Activated T-helper 9 cell treated with anti-CD3 and anti-CD28 coated beads, Interleukin-2, amount 50 U/mL, for 16 hours (primary cell): ENCODE data around the gene CIDEA.

Experiments
- DNase-seq: peaks from one replicate; pipeline ENCODE4 v3.0.0-alpha.2; 2020; ENCODE audit warnings: low read depth

CIDEA gene

DNA sequence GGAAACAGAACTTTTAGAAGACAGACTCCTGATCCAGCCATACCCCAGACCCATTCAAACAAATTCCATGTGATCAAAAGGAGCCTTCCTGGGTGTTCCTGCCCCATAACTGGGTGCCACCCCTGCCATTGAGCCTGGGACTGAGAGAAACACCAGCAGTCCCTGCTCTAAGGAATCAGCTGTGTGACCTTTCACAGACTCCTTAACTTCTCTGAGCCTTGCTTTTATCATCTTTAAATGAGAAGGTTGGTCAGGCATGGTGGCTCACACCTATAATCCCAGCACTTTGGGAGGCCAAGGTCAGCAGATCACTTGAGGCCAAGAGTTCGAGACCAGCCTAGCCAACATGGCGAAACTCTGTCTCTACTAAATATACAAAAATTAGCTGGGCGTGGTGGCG is 20.6 kb downstream of the CIDEA start:
- no peak for DNase-seq

DNA sequence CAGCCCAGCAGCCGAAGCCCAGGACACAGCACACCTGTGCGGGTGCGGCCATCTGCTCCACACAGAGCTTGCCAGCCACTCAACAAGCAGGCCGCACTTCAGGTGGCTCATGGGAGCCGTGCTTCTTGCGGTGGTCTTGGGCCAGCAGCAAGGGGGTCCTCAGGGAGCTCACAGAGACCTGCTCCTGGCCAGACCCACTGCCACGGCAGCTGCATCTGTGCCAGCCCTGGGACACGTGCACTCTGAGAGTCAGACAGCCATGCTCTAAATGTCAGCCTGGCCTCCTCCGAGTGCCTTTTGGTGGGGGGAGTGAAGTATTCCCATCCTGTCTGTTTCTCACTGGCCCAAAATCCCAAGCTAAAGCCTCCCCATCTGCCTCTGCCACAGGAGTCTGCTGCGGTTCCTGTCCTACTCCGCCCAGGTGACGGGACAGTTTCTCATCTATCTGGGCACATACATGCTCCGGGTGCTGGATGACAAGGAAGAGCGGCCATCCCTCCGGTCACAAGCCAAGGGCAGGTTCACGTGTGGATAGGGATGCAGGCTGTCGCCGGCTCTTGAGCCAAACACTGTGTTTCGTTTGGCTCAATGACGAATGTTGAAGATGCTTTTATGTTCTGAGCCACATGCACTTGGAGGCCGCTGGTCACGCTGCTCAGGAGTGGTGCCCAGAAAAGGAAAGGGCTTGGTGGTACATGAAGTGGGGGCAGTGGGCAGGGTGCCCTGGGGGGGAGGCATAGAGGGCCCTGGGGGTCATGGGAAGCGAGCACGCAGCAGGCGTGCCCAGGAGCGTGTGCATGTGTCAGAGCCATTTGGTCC is 22.8 kb downstream of the CIDEA start:
- no peak for DNase-seq

DNA sequence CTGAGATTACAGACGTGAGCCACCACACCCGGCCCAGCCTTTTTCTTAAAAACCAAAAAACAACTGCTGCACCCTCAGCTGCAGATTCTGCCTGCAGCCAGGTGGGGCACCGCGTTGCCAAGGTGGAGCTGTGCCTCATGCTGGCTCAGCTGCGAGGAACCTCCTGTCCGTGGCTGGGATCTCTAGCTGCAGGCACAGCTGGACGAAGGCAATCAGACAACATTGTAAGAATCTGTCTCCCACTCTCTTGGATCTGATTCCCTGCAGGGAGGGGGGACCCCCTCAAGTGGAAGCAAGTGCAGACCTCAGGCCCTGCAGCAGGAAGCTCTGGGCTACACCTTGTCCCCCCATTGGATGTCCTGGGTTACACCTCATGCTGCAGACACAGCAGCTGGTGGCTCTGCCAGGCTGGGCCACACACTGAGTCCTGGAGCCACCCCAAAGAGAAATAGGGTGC is 24.1 kb downstream of the CIDEA start:
- DNase-seq: no peak

DNA sequence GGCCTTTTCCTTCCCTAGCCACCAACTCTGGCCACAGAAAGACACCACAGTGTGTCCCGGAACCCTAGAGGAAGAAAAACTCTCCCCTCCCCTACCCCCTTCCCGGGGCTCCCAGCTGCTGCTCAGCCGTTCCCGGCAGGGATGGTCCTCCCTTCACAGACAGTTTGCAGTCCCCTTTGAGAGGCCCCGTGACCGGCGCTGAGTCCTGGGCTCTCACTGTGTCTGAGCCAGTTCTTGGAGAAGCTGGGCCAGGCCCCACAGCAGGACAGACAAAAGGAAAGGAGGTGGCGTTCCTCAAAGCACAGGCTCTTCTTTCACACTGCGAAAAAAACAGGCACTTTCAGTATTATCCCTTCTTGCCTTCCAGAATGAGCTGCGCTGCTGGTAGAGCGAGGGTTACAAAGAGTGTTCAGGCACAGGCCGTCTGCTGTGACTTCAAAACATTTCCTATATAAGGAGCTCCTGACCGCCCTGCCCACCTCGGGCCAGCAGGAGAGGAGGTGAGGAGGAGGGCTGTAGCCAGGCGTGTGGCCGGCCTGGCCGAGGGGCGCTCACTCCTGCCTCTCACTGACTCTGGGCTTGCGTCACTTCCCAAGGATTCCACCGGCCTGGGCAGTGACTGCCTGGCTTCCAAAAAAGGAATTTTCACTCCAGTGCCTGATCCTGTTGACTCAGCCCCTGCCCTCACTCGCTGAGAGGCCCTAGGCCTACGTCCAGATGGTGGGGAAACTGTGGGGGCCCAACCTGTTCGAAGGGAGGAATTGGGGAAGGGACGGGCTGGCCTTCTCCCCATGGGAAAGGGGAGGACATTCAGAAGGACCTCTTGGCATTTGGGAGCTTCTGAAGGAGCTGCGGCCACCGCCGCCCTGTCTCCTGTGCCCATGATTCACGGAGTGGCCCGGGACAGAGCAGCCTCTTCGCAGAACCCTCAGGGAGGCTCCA is 24.9 kb downstream of the CIDEA start:
- DNase-seq: no peak

DNA sequence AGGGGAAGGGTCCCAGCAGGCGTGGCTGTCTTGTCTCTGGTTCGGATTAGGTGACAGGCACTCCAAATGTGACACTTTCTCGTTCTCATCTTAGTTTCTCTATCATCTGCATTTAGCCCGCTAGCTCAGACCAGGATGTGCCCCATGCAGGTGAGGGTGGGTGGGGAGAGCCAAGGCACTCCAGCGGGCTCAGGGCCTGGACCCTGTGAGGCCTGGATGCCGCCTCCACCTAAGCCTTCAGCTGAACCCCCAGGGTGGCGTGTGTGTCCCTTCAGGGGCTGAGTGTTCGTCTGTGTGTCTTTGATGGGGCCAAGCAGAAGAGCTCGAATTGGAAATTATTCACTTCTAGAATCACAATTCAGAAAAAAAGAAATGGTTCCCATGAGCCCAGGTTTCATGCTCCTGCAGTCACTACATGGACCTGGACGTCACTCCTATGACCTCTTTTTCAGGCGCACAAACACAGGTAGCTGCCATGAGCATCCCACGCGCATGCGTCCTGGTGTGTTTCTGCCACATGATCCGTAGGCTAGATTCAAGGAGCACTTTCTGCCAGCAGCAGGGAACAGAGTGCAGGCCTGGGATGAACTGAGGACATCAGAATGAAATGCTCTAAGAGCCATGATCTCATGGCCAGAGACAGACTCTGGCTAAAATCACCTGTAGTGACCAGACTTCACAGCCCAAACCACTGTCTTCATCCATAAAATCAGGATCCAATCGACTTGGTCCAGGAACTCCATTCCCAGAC is 25.8 kb downstream of the CIDEA start:
- DNase-seq: no peak

DNA sequence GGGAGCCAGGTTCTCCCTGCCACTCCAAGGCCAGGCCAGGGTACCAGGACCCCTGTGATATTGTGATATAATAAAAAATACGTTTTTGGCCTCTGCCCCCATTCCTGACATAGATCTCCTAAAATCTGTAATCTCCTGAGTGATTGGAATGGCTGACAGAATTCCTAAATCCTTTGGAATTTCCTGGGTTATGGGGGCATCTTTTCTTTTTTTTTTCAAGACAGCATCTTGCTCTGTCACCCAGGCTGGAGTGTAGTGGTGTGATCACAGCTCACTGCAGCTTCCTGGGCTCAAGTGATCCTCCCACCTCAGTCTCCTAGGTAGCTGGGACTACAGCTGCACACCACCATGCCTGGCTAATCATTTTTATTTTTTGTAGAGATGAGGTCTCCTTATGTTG is 27.7 kb downstream of the CIDEA start:
- no peak for DNase-seq

DNA sequence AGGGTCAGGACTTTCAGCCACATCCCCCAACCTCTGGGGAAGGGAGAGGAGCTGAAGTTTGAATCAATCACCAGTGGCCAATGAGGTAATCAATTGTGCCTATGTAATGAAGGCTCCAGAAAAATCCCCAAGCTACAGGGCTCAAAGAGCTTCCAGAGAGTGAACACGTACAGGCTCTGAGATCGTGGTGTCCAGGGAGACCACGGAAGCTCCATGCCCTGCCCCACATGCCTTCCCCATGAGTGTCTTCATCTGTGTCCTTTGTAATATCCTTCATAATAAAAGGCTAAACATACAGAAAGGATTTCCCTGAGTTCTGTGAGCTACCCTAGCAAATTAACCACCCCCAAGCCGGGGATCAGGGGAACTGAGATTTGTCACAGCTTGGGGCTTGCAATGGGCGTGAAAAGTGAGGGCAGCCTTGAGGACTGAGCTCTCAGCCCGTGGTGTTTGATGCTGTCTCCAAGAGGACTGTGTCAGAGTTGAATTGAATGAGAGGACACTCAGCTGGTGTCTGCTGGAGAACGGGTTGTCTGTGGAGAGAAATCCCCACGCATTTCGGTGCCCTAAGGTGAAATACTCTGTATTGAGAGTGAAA is 28.4 kb downstream of the CIDEA start:
- no peak for DNase-seq

DNA sequence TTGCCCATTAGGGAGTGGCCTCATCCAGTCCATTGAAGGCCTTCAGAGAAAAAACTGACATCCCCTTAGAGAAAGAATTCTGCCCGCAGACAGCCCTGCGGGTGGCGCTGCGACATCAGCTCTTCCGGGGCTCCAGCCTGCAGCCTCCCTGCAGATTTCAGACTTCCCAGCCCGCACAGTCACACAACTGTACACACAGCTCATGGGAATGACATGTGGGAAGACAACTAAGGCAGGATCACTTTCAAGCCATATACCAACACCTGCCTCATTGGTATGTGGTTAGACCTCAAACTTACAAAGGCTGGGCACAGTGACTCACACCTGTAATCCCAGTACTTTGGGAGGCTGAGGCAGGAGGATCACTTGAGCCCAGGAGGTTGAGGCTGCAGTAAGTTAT is 29.1 kb downstream of the CIDEA start:
- no peak for DNase-seq

DNA sequence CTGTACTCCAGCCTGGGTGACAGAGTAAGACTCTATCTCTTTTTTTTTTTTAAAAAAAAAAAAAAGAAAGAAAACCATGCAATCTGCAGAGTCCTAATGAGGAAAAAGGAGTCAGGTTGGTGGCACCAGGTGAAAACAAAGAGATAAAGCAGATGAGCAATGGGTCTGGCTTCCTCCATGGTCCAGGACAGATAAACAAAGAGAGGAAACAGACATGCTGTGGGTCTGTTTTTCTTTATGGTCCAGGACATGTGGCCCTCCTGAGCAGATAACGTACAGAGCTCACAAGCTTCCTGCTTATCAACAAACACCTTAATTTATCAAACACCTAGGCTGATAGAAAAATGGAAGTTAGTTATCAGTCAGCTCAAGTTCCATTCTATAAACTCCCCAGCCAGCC is 29.5 kb downstream of the CIDEA start:
- no peak for DNase-seq

DNA sequence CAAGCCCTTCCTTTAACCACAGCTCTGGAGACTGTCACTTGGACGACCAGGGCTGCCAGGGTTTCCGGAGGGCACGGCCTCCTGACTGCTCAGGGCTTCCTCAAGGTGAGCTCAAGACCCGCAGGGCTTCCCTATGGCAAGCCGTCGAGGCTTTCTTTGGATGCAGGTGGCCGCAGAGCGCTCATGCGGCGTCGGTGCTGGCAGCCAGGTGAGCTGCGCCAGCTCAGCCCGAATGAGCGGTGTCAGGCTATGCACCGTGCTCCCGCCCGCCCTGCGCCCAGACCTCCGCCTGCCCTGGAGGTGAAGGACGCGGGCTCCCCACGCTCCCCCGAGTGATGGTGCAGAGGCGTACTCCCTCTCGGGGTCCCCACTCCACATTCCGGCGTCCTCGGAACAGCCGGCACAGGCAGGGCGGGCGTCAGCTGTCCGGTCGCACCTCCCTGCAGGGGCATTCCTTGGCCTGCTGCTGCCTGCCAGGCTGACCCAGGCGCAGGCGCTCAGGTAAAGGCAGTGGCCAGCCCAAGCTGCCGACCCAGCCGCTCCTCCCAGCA is 33.0 kb downstream of the CIDEA start:
- no peak for DNase-seq

DNA sequence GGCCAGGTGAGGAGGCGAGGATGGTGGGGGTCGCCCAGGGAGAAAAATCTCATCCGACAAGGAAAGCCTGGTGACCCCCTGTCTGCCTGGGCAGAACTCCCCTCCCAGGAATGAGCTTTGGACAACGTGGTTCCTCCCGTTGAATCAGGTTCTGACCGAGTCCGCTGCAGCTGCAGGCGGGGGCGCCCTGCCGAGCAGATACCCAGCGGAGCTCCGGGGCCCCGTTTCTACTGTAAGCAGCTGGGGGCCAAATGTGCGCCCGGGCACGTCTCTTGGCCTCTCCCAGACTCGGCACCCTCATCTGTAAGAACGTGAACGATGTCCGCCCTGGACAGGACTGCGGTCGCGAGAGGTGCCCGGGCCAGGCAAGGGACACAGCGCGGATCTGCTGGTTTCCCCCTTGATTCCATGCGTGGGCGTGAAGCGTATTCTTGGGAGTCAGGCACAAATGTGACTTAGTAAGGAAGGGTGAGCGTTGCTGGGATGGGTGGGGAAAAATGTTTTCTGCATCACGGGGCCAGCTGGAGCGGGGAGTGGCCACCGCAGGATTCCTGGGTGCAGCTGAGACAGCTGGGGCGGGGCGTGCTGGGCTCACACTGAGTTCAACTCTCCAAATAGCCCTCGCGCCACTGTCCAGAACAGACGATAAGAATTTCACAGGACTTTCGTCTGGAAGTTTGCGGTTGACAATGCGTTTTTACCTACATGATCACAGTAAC is 33.7 kb downstream of the CIDEA start:
- no peak for DNase-seq

DNA sequence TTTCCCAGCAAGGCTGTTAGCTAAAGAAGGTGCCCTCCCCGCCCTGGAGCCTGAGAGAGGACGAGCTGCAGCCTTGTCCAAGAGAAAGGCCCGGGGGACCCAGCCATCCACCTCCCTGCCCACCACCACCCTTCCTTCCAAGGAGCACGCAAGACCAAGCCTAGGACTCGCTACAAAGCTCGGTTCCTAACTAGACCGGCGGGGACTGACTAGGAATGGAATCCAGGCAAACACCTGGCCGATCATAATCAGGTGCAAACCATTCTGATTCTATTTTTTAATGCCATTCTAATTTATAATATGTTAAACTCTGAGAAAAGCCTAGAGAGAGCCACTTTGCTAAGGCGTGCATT is 34.2 kb downstream of the CIDEA start:
- no peak for DNase-seq

DNA sequence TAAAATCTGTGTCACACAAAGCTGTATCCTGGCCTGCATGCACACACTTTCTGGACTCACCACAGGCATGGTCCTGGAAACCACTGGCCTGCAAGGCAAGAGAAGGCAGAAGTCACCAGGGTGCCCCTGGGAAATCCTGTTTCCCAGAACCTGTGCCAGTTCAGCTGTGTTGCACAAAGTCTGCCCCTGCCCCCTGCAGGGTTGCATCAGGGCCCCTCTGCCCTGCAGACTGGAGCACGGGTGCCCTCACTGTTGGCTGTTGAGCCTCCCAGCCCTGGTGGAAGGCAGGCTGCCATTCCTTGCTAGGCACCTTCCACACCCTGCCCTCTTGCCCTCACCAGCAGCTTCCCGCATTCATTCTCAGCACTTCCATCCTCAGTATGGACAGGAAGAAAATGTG is 35.9 kb downstream of the CIDEA start:
- no peak for DNase-seq

DNA sequence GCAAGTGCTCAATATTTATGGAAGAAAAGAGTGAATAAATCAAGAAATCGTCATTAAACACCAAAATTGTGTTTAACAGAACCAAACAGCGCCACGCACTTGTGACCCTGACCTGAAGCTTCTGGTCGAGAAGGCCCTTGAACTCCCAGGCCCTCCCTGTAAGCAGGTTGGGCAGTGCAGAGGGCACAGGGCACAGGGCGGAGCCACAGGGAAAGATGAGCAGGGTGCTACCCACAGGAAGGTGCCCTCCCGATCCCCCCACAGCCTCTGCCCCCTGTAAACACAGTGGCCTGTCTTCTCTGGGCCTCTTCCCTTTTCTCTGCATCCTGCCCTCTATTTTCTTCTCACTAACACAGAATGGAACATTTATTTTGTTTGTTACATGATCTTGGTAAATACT is 37.0 kb downstream of the CIDEA start:
- DNase-seq: no peak

DNA sequence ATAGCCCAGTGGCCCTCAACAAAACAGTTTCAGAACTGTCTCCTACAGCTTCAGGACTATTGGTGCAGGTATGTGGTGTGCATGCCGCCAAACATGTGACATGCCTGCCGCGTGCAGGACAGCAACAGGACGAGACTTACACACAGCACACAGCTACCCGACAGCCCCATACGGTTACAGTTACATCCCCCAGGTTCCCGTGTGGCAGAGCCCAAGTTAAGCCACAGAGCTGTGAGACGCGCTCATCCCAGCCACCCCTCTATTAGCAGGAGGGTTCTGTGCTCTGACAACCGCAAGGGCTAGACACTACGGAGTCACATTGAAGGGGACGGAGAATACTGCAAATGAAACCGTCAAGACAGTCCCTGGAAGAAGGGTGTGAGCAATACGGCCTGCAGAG is 37.5 kb downstream of the CIDEA start:
- no peak for DNase-seq

DNA sequence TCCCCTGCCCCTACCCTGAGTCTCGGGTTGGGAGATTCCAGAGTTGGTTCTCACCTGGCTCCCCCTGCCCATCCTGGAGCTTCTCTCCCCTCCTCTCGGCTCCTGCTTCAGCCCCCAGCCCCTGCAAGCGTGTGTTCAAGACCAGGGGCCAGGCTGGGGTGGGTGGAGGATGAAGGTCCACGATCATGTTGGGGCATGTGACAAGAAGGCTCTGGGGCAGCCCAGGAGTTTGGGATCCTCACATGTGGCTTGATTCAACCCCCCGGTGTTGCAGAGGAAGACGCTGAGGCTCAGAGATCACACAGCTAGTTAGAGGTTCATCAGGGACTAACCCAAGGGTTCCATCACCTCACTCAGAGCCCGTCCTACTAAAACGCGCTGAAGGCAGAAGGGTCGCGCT is 39.7 kb downstream of the CIDEA start:
- no peak for DNase-seq

DNA sequence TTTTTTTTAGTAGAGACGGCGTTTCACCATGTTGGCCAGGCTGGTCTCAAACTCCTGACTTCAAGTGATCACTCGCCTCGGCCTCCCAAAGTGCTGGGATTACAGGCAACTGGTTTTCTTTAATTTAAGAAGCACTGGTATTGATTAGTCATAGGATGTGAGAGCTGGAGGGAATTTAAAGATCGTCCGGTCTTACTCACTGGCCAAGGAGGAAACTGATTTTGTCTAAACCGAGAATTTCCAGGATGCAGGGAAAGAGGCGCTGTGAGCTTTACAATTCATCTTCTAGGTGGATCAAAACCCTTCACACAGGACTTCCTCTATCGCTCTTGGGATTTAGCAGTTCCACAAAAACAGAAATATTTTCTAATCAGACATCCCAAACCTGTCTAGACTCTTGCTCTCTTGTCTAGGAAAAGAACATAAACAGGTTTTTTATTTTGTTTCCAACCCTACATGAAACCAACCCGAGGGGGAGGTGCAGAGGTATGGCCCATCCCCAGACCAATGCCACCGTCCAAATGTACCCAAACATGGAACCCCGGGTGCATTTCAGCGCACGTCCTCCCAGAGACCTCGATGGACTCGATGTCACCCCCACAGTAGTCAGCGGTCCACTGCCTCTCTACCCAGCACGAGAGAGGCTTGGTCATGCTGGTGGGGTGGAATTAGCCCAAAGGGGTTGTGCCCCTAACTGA is 41.4 kb downstream of the CIDEA start:
- DNase-seq: no peak

DNA sequence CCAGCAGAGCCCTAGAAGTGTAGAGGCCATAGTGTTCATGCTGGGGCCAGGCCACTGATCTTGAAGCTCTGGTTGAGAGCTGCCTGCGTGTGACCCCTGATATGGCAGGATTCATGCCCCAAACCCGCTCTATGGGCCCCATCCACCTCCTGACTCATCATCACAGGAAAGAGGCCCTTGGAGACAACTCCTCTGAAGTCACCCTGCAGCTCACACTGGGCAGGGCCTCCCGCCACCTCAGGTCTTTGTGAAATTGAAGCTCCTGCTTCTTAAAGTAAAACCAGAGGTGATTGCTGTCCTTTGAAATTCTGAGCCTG is 41.9 kb downstream of the CIDEA start:
- DNase-seq: no peak

DNA sequence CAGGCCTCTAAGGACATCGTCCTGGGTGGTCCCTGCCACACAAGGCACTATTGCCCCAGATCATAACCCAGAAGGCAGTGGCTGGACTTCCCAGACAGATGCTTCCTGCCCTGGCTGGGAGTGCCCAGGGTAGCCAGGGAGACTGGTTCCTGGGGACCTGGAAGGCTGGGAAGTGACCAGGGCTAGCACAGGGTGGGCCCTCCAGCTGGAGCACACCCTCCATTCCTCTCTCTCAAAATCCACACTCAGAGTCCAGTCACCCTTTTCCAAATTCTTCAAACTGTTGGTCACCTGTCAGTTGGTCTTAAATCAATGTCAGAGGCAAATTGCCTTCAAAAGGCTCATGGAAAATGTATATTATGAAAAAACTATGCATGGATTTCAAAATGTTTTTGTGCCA is 42.3 kb downstream of the CIDEA start:
- DNase-seq: no peak

DNA sequence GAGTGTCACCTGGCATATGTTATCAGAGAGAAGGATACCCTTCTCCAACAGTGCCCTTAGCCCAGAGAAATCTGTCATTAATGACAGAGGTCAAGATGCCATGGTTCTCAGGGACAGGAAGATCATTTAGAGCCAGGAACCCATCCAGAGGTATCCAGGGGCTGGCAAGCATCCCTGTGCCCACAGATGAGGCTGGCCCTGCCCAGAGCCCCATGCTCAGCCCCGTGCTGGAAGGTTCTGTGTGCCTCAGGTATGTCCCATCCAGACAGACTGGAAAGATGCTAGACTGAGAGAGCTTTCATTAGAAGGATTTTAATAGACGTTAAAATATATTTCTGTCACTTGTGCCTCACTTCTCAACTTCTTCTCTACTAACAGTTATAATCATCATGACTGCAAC is 45.7 kb downstream of the CIDEA start:
- no peak for DNase-seq
